C4-2B (cell line): ENCODE results near the gene LOXL4.

Experiments
- CTCF ChIP-seq: fragments of 450-650 bp; conservative IDR thresholded peaks from 2 replicates; pipeline ENCODE4 v1.5.1; 2017; ENCODE audit warnings: mild to moderate bottlenecking
- ZFX ChIP-seq: fragments of 450-650 bp; IDR thresholded peaks from 2 replicates; pipeline ENCODE4 v1.6.1; 2017

- TF ChIP-seq CTCF (no peak), ZFX (no peak)
These were observed 27.9 kb upstream of the LOXL4 start for GRCh38 chr10:98295907-98296306.
